Keratinocyte (primary cell): ENCODE data around the gene MEP1B. TPM values are rescaled to one million over a fixed set of nuclear protein-coding genes. Genes with fewer than 3 reads are reported as not detected.

ENCODE experiments used
- DNase-seq: peaks from one replicate; pipeline ENCODE4 v3.0.0-alpha.2; 2011; ENCODE audit warnings: low read depth, missing footprints, low spot score
- FAIRE-seq: peaks from 2 replicates; lab custom pipeline; 2011; peaks lifted over from hg19 to GRCh38; lab: Jason Lieb, UNC
- H2AFZ ChIP-seq: 2 replicates; pipeline ENCODE4 v1.6.0; 2012; ENCODE audit warnings: low read length, control low read depth, inconsistent platforms; ENCODE audit not compliant: control insufficient read depth
- H3K27ac ChIP-seq: 2 replicates; pipeline ENCODE4 v1.5.1; 2011; ENCODE audit warnings: low read length; ENCODE audit not compliant: control insufficient read depth, insufficient read depth
- H3K27me3 ChIP-seq: 3 replicates; pipeline ENCODE4 v1.6.0; 2011; ENCODE audit warnings: low read length; ENCODE audit not compliant: control insufficient read depth, insufficient read depth; ENCODE audit errors: extremely low read depth
- H3K36me3 ChIP-seq, 2 experiments: 2 replicates in 1 of 2; 3 replicates in 1 of 2; pipeline ENCODE4 v1.5.1; 2011; ENCODE audit warnings: low read length in 2 of 2, mild to moderate bottlenecking in 1 of 2; ENCODE audit not compliant: control insufficient read depth in 2 of 2, insufficient read depth in 2 of 2; ENCODE audit errors: extremely low read depth in 1 of 2
- H3K4me1 ChIP-seq: 3 replicates; pipeline ENCODE4 v1.5.1; 2011; ENCODE audit warnings: low read length; ENCODE audit not compliant: control insufficient read depth, insufficient read depth; ENCODE audit errors: extremely low read depth
- H3K4me2 ChIP-seq: 3 replicates; pipeline ENCODE4 v1.6.0; 2011; ENCODE audit warnings: low read depth, low read length; ENCODE audit not compliant: control insufficient read depth, insufficient read depth; ENCODE audit errors: extremely low read depth
- H3K4me3 ChIP-seq, 3 experiments: fragments of 200-600 bp in 1 of 3; sonication (generic) in 1 of 3; 2 replicates in 2 of 3; 3 replicates in 1 of 3; pipeline ENCODE4 v1.5.1; 2011 to 2016; ENCODE audit warnings: low read length in 3 of 3, mild to moderate bottlenecking in 3 of 3, control low read depth in 2 of 3, inconsistent platforms in 1 of 3, low read depth in 1 of 3, mixed read lengths in 1 of 3, mixed run types in 1 of 3, moderate library complexity in 1 of 3; ENCODE audit not compliant: control insufficient read depth in 2 of 3, insufficient read depth in 2 of 3; ENCODE audit errors: extremely low read depth in 1 of 3
- H3K79me2 ChIP-seq: 2 replicates; pipeline ENCODE4 v1.6.0; 2012; ENCODE audit warnings: low read length; ENCODE audit not compliant: control insufficient read depth, insufficient read depth
- H3K9ac ChIP-seq: 3 replicates; pipeline ENCODE4 v1.6.0; 2011; ENCODE audit warnings: low read length; ENCODE audit not compliant: control insufficient read depth, insufficient read depth; ENCODE audit errors: extremely low read depth
- H3K9me1 ChIP-seq: 3 replicates; pipeline ENCODE4 v1.6.0; 2011; ENCODE audit warnings: low read length; ENCODE audit not compliant: control insufficient read depth, insufficient read depth; ENCODE audit errors: extremely low read depth
- H3K9me3 ChIP-seq: 2 replicates; pipeline ENCODE4 v1.5.1; 2012; ENCODE audit warnings: low read depth, low read length; ENCODE audit not compliant: control insufficient read depth
- H4K20me1 ChIP-seq: 3 replicates; pipeline ENCODE4 v1.6.0; 2011; ENCODE audit warnings: low read length; ENCODE audit not compliant: control insufficient read depth, insufficient read depth; ENCODE audit errors: extremely low read depth
- EZH2 ChIP-seq: IDR thresholded peaks from one replicate; pipeline ENCODE4 v1.6.1; 2012; ENCODE audit warnings: inconsistent platforms, mild to moderate bottlenecking, low read length, moderate library complexity
- dilution Hi-C: fragments of 300-500 bp; cut with MboI; formaldehyde crosslinking; loops from one replicate; pipeline ENCODE4 v1.7.0; 2020; ENCODE audit warnings: low sequenced_read_pairs; ENCODE audit not compliant: extremely low pct_ligation_motif_present
- polyA plus RNA-seq, 5 experiments: library from polyadenylated mRNA; depleted of rRNA in 3 of 5; stranded (reverse) in 3 of 5; stranded (forward) in 1 of 5; unstranded in 1 of 5; fragments of >200 nt; gene quantifications; 1 replicate in 1 of 5; 2 replicates in 3 of 5; 3 replicates in 1 of 5; pipeline versions ENCODE4 v1.2.1 to v1.2.3, GENCODE V29; 2011 to 2012; ENCODE audit warnings: missing spikeins in 2 of 5, low read depth in 1 of 5, low replicate concordance in 1 of 5
- TF ChIP-seq, protein P1 (sequence below), 3 experiments: IDR thresholded peaks in 1 of 3; conservative IDR thresholded peaks in 1 of 3; optimal IDR thresholded peaks in 1 of 3; 2 replicates in 2 of 3; 3 replicates in 1 of 3; pipeline versions ENCODE3 to v1.5.1; 2011; ENCODE audit warnings: low read length in 3 of 3, mild to moderate bottlenecking in 3 of 3, moderate library complexity in 2 of 3, control low read depth in 1 of 3, inconsistent platforms in 1 of 3; ENCODE audit not compliant: insufficient read depth in 2 of 3; ENCODE audit errors: extremely low read depth in 1 of 3

MEP1B gene
- polyA plus RNA-seq, 1 donor (not counting 4 experiments of a cell fraction or from before 2014, with no cell fraction given), result 0.03 TPM

DNA sequence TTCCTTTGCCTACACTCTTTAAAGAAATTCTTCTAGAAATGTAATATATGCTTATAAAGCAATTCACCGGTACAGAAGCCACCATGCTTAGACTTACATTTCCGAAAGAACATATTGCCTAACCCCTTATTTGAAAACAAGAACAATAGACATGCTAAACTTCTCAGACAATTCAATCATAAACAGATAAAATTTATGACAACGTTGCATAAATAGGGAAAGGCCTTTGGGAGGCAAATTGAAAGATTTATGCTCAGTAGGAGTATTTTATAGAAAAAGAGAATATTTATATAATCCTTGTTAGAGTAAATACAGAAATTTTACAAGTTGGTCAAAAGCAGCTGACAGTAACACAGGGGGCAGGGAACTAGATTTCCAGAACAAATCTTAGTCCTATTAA is 16.2 kb upstream of the MEP1B start:
- no peaks in the 10 kb centered on the region for H3K27me3 ChIP-seq
- no peaks in the 10 kb centered on the region for H3K9me1 ChIP-seq
- DNase-seq, result no peak
- no peak overlapping the region for H3K9ac ChIP-seq
- H4K20me1 ChIP-seq, result no peaks in the 10 kb centered on the region
- no peaks in the 10 kb centered on the region for H3K79me2 ChIP-seq
- H3K27ac ChIP-seq, result no peak overlapping the region
- no peaks in the 10 kb centered on the region for H3K9me3 ChIP-seq
- dilution Hi-C loops, result no loop called here
- H3K36me3 ChIP-seq, result no peaks in the 10 kb centered on the region
- no peak overlapping the region for H3K4me2 ChIP-seq
- H3K4me3 ChIP-seq, result no peak overlapping the region
- H2AFZ ChIP-seq, result no peak overlapping the region
- H3K4me1 ChIP-seq, result no peaks in the 10 kb centered on the region
- FAIRE-seq, result no peak
- TF ChIP-seq EZH2, result no peak
- TF ChIP-seq, protein P1, sequence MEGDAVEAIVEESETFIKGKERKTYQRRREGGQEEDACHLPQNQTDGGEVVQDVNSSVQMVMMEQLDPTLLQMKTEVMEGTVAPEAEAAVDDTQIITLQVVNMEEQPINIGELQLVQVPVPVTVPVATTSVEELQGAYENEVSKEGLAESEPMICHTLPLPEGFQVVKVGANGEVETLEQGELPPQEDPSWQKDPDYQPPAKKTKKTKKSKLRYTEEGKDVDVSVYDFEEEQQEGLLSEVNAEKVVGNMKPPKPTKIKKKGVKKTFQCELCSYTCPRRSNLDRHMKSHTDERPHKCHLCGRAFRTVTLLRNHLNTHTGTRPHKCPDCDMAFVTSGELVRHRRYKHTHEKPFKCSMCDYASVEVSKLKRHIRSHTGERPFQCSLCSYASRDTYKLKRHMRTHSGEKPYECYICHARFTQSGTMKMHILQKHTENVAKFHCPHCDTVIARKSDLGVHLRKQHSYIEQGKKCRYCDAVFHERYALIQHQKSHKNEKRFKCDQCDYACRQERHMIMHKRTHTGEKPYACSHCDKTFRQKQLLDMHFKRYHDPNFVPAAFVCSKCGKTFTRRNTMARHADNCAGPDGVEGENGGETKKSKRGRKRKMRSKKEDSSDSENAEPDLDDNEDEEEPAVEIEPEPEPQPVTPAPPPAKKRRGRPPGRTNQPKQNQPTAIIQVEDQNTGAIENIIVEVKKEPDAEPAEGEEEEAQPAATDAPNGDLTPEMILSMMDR (optimal IDR thresholded peaks at IDR 0.05 in 1 of 3, IDR thresholded peaks at IDR 0.05 in 1 of 3, conservative IDR thresholded peaks at IDR 0.05 in 1 of 3; ENCODE audit: extremely low read depth in 1 of 3, insufficient read depth in 2 of 3, low read length in 3 of 3), result no peak

GRCh38 chr18:32174719-32175118 is 15.1 kb upstream of the MEP1B start:
- Histone ChIP-seq H2AFZ (no peak overlapping the region), H3K4me2 (no peak overlapping the region), H3K27ac (no peak overlapping the region), H3K79me2 (no peaks in the 10 kb centered on the region), H3K36me3 (no peaks in the 10 kb centered on the region), H3K9ac (no peak overlapping the region), H3K9me3 (no peaks in the 10 kb centered on the region), H4K20me1 (no peaks in the 10 kb centered on the region), H3K27me3 (no peaks in the 10 kb centered on the region), H3K4me3 (no peak overlapping the region), H3K9me1 (no peaks in the 10 kb centered on the region), H3K4me1 (no peaks in the 10 kb centered on the region)
- dilution Hi-C loops, result no loop called here
- no peak for FAIRE-seq
- TF ChIP-seq EZH2, result no peak
- TF ChIP-seq, protein P1 (optimal IDR thresholded peaks at IDR 0.05 in 1 of 3, IDR thresholded peaks at IDR 0.05 in 1 of 3, conservative IDR thresholded peaks at IDR 0.05 in 1 of 3; ENCODE audit: extremely low read depth in 1 of 3, insufficient read depth in 2 of 3, low read length in 3 of 3), result no peak
- no peak for DNase-seq
